ENCODE results near the gene AP1M1. TPM values are rescaled to one million over a fixed set of nuclear protein-coding genes. Genes with fewer than 3 reads are reported as not detected.

The AP1M1 gene
- total and polyA plus RNA-seq, 4 donors = 31.2 to 85.7 (median 54.2) TPM

DNA sequence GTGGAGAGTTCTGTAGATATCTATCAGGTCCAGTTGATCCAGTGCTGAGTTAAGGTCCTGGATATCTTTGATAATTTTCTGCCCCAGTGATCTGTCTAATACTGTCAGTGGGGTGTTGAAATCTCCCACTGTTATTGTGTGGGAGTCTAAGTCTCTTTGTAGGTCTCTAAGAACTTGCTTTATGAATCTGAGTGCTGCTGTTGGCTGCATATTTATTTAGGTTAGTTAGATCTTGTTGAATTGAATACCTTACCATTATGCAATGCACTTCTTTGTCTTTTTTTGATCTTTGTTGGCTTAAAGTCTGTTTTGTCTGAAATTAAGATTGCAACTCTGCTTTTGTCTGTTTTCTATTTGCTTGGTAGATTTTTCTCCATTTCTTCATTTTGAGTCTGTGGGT lies 15.4 kb downstream of the AP1M1 start:
- TF ChIP-seq, protein P1, sequence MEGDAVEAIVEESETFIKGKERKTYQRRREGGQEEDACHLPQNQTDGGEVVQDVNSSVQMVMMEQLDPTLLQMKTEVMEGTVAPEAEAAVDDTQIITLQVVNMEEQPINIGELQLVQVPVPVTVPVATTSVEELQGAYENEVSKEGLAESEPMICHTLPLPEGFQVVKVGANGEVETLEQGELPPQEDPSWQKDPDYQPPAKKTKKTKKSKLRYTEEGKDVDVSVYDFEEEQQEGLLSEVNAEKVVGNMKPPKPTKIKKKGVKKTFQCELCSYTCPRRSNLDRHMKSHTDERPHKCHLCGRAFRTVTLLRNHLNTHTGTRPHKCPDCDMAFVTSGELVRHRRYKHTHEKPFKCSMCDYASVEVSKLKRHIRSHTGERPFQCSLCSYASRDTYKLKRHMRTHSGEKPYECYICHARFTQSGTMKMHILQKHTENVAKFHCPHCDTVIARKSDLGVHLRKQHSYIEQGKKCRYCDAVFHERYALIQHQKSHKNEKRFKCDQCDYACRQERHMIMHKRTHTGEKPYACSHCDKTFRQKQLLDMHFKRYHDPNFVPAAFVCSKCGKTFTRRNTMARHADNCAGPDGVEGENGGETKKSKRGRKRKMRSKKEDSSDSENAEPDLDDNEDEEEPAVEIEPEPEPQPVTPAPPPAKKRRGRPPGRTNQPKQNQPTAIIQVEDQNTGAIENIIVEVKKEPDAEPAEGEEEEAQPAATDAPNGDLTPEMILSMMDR (IDR thresholded peaks at IDR 0.05; ENCODE audit: control extremely low read depth, extremely low read depth) = no peak
- ATAC-seq (ENCODE audit: insufficient read depth, low FRiP score) = no peak
- H3K4me3 ChIP-seq = no peak overlapping the region
- no peak overlapping the region for H3K9ac ChIP-seq (ENCODE audit: insufficient read depth in 1 of 2, low read length in 2 of 2)
- H3K4me1 ChIP-seq (ENCODE audit: control insufficient read depth in 5 of 5, insufficient read depth in 5 of 5, low read length in 5 of 5) = peaks cover 0 to 2% (median 0%) of the 10 kb centered on the region in 5 donors
- DNase-seq = no peak
- peaks cover 6 to 36% (median 32%) of the 10 kb centered on the region in 4 donors for H3K36me3 ChIP-seq (ENCODE audit: control insufficient read depth in 4 of 4, insufficient read depth in 4 of 4, low read length in 4 of 4)
- H3K9me3 ChIP-seq (ENCODE audit: control insufficient read depth in 4 of 4, insufficient read depth in 3 of 4, low read length in 3 of 4) = no peaks in the 10 kb centered on the region
- H3K27me3 ChIP-seq (ENCODE audit: control insufficient read depth in 3 of 3, insufficient read depth in 3 of 3, low read length in 2 of 3) = no peaks in the 10 kb centered on the region
- no peak overlapping the region for H3K27ac ChIP-seq (ENCODE audit: low read depth in 1 of 2, low read length in 1 of 2)

- H3K36me3 ChIP-seq (ENCODE audit: control insufficient read depth in 4 of 4, insufficient read depth in 4 of 4, low read length in 4 of 4) = peaks cover 11 to 45% (median 22%) of the 10 kb centered on the region in 4 donors
- TF ChIP-seq, protein P1 (IDR thresholded peaks at IDR 0.05; ENCODE audit: control extremely low read depth, extremely low read depth) = no peak
These were observed 19.3 kb downstream of the AP1M1 start for GRCh38 chr19:16216744-16217670.

GRCh38 chr19:16217716-16218451 lies 20.2 kb downstream of the AP1M1 start:
- TF ChIP-seq, protein P1 (IDR thresholded peaks at IDR 0.05; ENCODE audit: control extremely low read depth, extremely low read depth) = no peak
- no peak for ATAC-seq (ENCODE audit: insufficient read depth, low FRiP score)
- WGBS, 2 donors = 91 to 94% methylated on average over 16 of the region's 16 CpGs
- no peak for DNase-seq
- Histone ChIP-seq H3K4me3 (no peak overlapping the region), H3K4me1 (ENCODE audit: control insufficient read depth in 5 of 5, insufficient read depth in 5 of 5, low read length in 5 of 5) (peaks cover 0 to 2% (median 0%) of the 10 kb centered on the region in 5 donors), H3K27me3 (ENCODE audit: control insufficient read depth in 3 of 3, insufficient read depth in 3 of 3, low read length in 2 of 3) (no peaks in the 10 kb centered on the region), H3K36me3 (ENCODE audit: control insufficient read depth in 4 of 4, insufficient read depth in 4 of 4, low read length in 4 of 4) (peaks cover 15 to 45% (median 21%) of the 10 kb centered on the region in 4 donors), H3K27ac (ENCODE audit: low read depth in 1 of 2, low read length in 1 of 2) (no peak overlapping the region), H3K9ac (ENCODE audit: insufficient read depth in 1 of 2, low read length in 2 of 2) (no peak overlapping the region), H3K9me3 (ENCODE audit: control insufficient read depth in 4 of 4, insufficient read depth in 3 of 4, low read length in 3 of 4) (peaks cover 4 to 10% (median 7%) of the 10 kb centered on the region in 4 donors)

More at GRCh38 chr19:16216744-16217670, 19.3 kb downstream of the AP1M1 start:
- Histone ChIP-seq H3K9ac (ENCODE audit: insufficient read depth in 1 of 2, low read length in 2 of 2) (no peak overlapping the region), H3K27me3 (ENCODE audit: control insufficient read depth in 3 of 3, insufficient read depth in 3 of 3, low read length in 2 of 3) (no peaks in the 10 kb centered on the region), H3K4me3 (no peak overlapping the region), H3K9me3 (ENCODE audit: control insufficient read depth in 4 of 4, insufficient read depth in 3 of 4, low read length in 3 of 4) (peaks cover 4 to 10% (median 7%) of the 10 kb centered on the region in 4 donors), H3K27ac (ENCODE audit: low read depth in 1 of 2, low read length in 1 of 2) (no peak overlapping the region), H3K4me1 (ENCODE audit: control insufficient read depth in 5 of 5, insufficient read depth in 5 of 5, low read length in 5 of 5) (peaks cover 0 to 2% (median 0%) of the 10 kb centered on the region in 5 donors)
- WGBS, 2 donors = 79 to 89% methylated on average over 13 of the region's 13 CpGs
- ATAC-seq (ENCODE audit: insufficient read depth, low FRiP score) (no peak), DNase-seq (no peak)

Data from lung (tissue), 12 donors.